Limb (tissue), 2 donors: ENCODE measurements around the gene WFDC5.
"Not testable (repeated sequence)": the region's sequence is repeated elsewhere in the genome, so short reads cannot be mapped to it uniquely, and the experiment has no call there.

Experiments used
- DNase-seq, 2 donors: peaks; one replicate each; pipeline ENCODE4 v3.0.0-alpha.2; 2016; ENCODE audit errors: extremely low spot score in 2 of 2

WFDC5 gene

GRCh38 chr20:45114465-45115385, at the start of gene WFDC5:
TSS of gene WFDC5 (minus strand) at chr20:45115174. CDS start at chr20:45115083, 91 bp downstream.
- no peak for DNase-seq

- no peak for DNase-seq
These were observed 48.3 kb upstream of the WFDC5 start for GRCh38 chr20:45163083-45163803.

GRCh38 chr20:45157962-45158361, 43.0 kb upstream of the WFDC5 start:
- DNase-seq = no peak

GRCh38 chr20:45156713-45157112, 41.7 kb upstream of the WFDC5 start:
- DNase-seq = no peak

GRCh38 chr20:45154794-45155193, 39.8 kb upstream of the WFDC5 start:
- DNase-seq = not testable (repeated sequence)

- no peak for DNase-seq
These were observed 39.2 kb upstream of the WFDC5 start for GRCh38 chr20:45154183-45154582.

GRCh38 chr20:45153752-45154151, 38.8 kb upstream of the WFDC5 start:
- DNase-seq = no peak

GRCh38 chr20:45153147-45153546, 38.2 kb upstream of the WFDC5 start:
- no peak for DNase-seq

- DNase-seq = no peak
These were observed 37.4 kb upstream of the WFDC5 start for GRCh38 chr20:45152405-45152804.

GRCh38 chr20:45149062-45149461, 34.1 kb upstream of the WFDC5 start:
- DNase-seq = no peak

GRCh38 chr20:45140836-45141235, 25.9 kb upstream of the WFDC5 start:
- no peak for DNase-seq

- DNase-seq = not testable (repeated sequence)
These were observed 24.9 kb upstream of the WFDC5 start for GRCh38 chr20:45139733-45140375.

- no peak for DNase-seq
These were observed 23.8 kb upstream of the WFDC5 start for GRCh38 chr20:45138561-45139300.

GRCh38 chr20:45136911-45137310, 21.9 kb upstream of the WFDC5 start:
- DNase-seq = no peak

- DNase-seq = no peak
These were observed 13.1 kb upstream of the WFDC5 start for GRCh38 chr20:45128099-45128498.

GRCh38 chr20:45124365-45124764, 9.4 kb upstream of the WFDC5 start, which contains the start of gene WFDC12:
TSS of gene WFDC12 (minus strand) at chr20:45124465. CDS start at chr20:45124447, 18 bp downstream.
- no peak for DNase-seq

GRCh38 chr20:45121388-45121787, 6.4 kb upstream of the WFDC5 start:
- no peak for DNase-seq

- no peak for DNase-seq
These were observed 4.7 kb upstream of the WFDC5 start for GRCh38 chr20:45119556-45120266.

- DNase-seq = no peak
These were observed 3.1 kb upstream of the WFDC5 start for GRCh38 chr20:45118028-45118427.

GRCh38 chr20:45117581-45117980, 2.6 kb upstream of the WFDC5 start:
- no peak for DNase-seq

- no peak for DNase-seq
These were observed 855 bp upstream of the WFDC5 start for GRCh38 chr20:45115829-45116228.
